Measurements from ENCODE around the gene RIMS1. TPM values are rescaled to one million over a fixed set of nuclear protein-coding genes. Genes with fewer than 3 reads are reported as not detected.

The RIMS1 gene
- total RNA-seq, 1 experiment from 2014 or later = 1.1 TPM

- CTCF ChIA-PET = no interaction called here
- Mint-ChIP-seq H3K4me1 (peaks cover 3% of the 10 kb centered on the region; the same call in 1 of the 2 replicates), H3K9me3 (no peaks in the 10 kb centered on the region), H3K27ac (no peak overlapping the region), H3K4me3 (no peak overlapping the region), H3K27me3 (ENCODE audit: low read depth) (no peaks in the 10 kb centered on the region), H3K36me3 (no peaks in the 10 kb centered on the region)
- POLR2A ChIA-PET = no interaction called here
- DNase-seq (ENCODE audit: low spot score) (no peak), ATAC-seq (no peak)
- TF ChIP-seq ZMAT4 (CRISPR knock-in tag; IDR thresholded peaks at IDR 0.05) (no peak), ZNF232 (CRISPR knock-in tag; IDR thresholded peaks at IDR 0.05) (no peak), NR1H2 (CRISPR knock-in tag; IDR thresholded peaks at IDR 0.05) (no peak), NFYB (CRISPR knock-in tag; conservative IDR thresholded peaks at IDR 0.05; ENCODE audit: low read depth) (no peak), ZNF416 (CRISPR knock-in tag; IDR thresholded peaks at IDR 0.05) (no peak), TP53 (CRISPR knock-in tag; IDR thresholded peaks at IDR 0.05) (no peak), FOXP4 (CRISPR knock-in tag; IDR thresholded peaks at IDR 0.05) (no peak), JAZF1 (CRISPR knock-in tag; IDR thresholded peaks at IDR 0.05) (no peak), ZNF281 (CRISPR knock-in tag; IDR thresholded peaks at IDR 0.05) (no peak), NFATC4 (CRISPR knock-in tag; IDR thresholded peaks at IDR 0.05) (no peak), OVOL2 (CRISPR knock-in tag; IDR thresholded peaks at IDR 0.05; ENCODE audit: borderline replicate concordance) (no peak), IRF1 (CRISPR knock-in tag; IDR thresholded peaks at IDR 0.05) (no peak), HMGXB4 (CRISPR knock-in tag; IDR thresholded peaks at IDR 0.05) (no peak), KAT7 (CRISPR knock-in tag; IDR thresholded peaks at IDR 0.05; ENCODE audit: borderline replicate concordance) (no peak), ATF2 (CRISPR knock-in tag; IDR thresholded peaks at IDR 0.05; ENCODE audit: borderline replicate concordance, low read depth) (no peak), USF2 (CRISPR knock-in tag; IDR thresholded peaks at IDR 0.05) (no peak), STAT6 (CRISPR knock-in tag; conservative IDR thresholded peaks at IDR 0.05; ENCODE audit: low read depth) (no peak), ZBTB43 (CRISPR knock-in tag; IDR thresholded peaks at IDR 0.05) (no peak), ATF6 (CRISPR knock-in tag; IDR thresholded peaks at IDR 0.05) (no peak), RORB (CRISPR knock-in tag; IDR thresholded peaks at IDR 0.05) (no peak)
These were observed 216.2 kb downstream of the RIMS1 start for GRCh38 chr6:72102561-72102960.

Data from WTC11 (cell line).